ENCODE data around the gene TIGD3.

Gene TIGD3

GRCh38 chr11:65404638-65405339 is 50.2 kb downstream of the TIGD3 start:
- no peak for DNase-seq (ENCODE audit: low read depth in 2 of 3, low spot score in 1 of 3)
